Neural progenitor cell (in vitro differentiated cells): Measurements from ENCODE around the gene COG5. TPM values are rescaled to one million over a fixed set of nuclear protein-coding genes. Genes with fewer than 3 reads are reported as not detected.

ENCODE experiments used
- DNase-seq: peaks from one replicate; pipeline ENCODE4 v3.0.0-alpha.2; 2016; ENCODE audit warnings: low spot score
- H2AFZ ChIP-seq: fragments of 200-600 bp; sonication (generic); replicated peaks from 2 replicates; pipeline ENCODE4 v1.6.1; 2016; ENCODE audit warnings: antibody characterized with exemption
- H3F3A ChIP-seq: fragments of 200-600 bp; sonication (generic); 2 replicates; pipeline ENCODE4 v1.6.1; 2016; ENCODE audit warnings: antibody characterized with exemption, low read depth
- H3K27ac ChIP-seq: fragments of 200-600 bp; sonication (generic); 2 replicates; pipeline ENCODE4 v1.5.1; 2016; ENCODE audit warnings: mild to moderate bottlenecking
- H3K27me3 ChIP-seq: fragments of 200-600 bp; sonication (generic); 2 replicates; pipeline ENCODE4 v1.6.1; 2016; ENCODE audit warnings: mild to moderate bottlenecking, moderate library complexity
- H3K36me3 ChIP-seq: fragments of 200-600 bp; sonication (generic); 2 replicates; pipeline ENCODE4 v1.5.1; 2016
- H3K4me1 ChIP-seq: fragments of 200-600 bp; sonication (generic); 2 replicates; pipeline ENCODE4 v1.6.1; 2016; ENCODE audit warnings: mixed run types
- H3K4me2 ChIP-seq: fragments of 200-600 bp; sonication (generic); 2 replicates; pipeline ENCODE4 v1.6.1; 2016
- H3K4me3 ChIP-seq: fragments of 200-600 bp; sonication (generic); 2 replicates; pipeline ENCODE4 v1.5.1; 2016
- H3K79me2 ChIP-seq: fragments of 200-600 bp; sonication (generic); 2 replicates; pipeline ENCODE4 v1.6.1; 2016; ENCODE audit warnings: low read depth
- H3K9ac ChIP-seq: fragments of 200-600 bp; sonication (generic); 2 replicates; pipeline ENCODE4 v1.6.1; 2016
- H3K9me3 ChIP-seq: fragments of 200-600 bp; sonication (generic); 2 replicates; pipeline ENCODE4 v1.5.1; 2016; ENCODE audit warnings: low read depth
- H4K20me1 ChIP-seq: fragments of 200-600 bp; sonication (generic); 2 replicates; pipeline ENCODE4 v1.6.1; 2016; ENCODE audit warnings: low read depth
- H3K27ac Mint-ChIP-seq: 3 replicates; pipeline ENCODE4 v1.8.0; 2021; ENCODE audit warnings: mixed read lengths
- H3K27me3 Mint-ChIP-seq: 2 replicates; pipeline ENCODE4 v1.8.0; 2022; ENCODE audit warnings: low read depth, mild to moderate bottlenecking, inconsistent platforms, moderate library complexity, mixed read lengths; ENCODE audit not compliant: insufficient read depth
- H3K36me3 Mint-ChIP-seq: 3 replicates; pipeline ENCODE4 v1.8.0; 2021; ENCODE audit warnings: mixed read lengths
- H3K4me1 Mint-ChIP-seq: 3 replicates; pipeline ENCODE4 v1.8.0; 2021; ENCODE audit warnings: mixed read lengths
- H3K4me3 Mint-ChIP-seq: 3 replicates; pipeline ENCODE4 v1.8.0; 2021; ENCODE audit warnings: mild to moderate bottlenecking, moderate library complexity, mixed read lengths
- H3K9me3 Mint-ChIP-seq: 3 replicates; pipeline ENCODE4 v1.8.0; 2020; ENCODE audit warnings: mixed read lengths
- CTCF ChIP-seq: fragments of 200-600 bp; sonication (generic); IDR thresholded peaks from 2 replicates; pipeline ENCODE4 v1.5.1; 2017; ENCODE audit warnings: antibody characterized with exemption, mild to moderate bottlenecking
- EZH2 ChIP-seq: fragments of 200-600 bp; sonication (generic); IDR thresholded peaks from 2 replicates; pipeline ENCODE4 v1.6.1; 2017; ENCODE audit warnings: antibody characterized with exemption, mild to moderate bottlenecking, moderate library complexity
- EZH2phosphoT487 ChIP-seq: fragments of 200-600 bp; sonication (generic); IDR thresholded peaks from 2 replicates; pipeline ENCODE4 v1.6.1; 2017; ENCODE audit warnings: antibody characterized with exemption
- total RNA-seq: library from RNA; depleted of rRNA; stranded (reverse); fragments of >200 nt; gene quantifications from 2 replicates; pipeline ENCODE4 v1.2.3, GENCODE V29; 2015; ENCODE audit warnings: low replicate concordance

The COG5 gene
- total RNA-seq, 1 donor from 2014 or later = 90.5 TPM

GRCh38 chr7:107233174-107233573, 330.5 kb downstream of the COG5 start:
- DNase-seq = no peak
- H3K4me2 ChIP-seq = no peak overlapping the region

GRCh38 chr7:107232568-107233090, 331.1 kb downstream of the COG5 start:
- peaks cover 2% of the 10 kb centered on the region for H3K27me3 Mint-ChIP-seq
- Histone ChIP-seq H3K9me3 (no peaks in the 10 kb centered on the region), H3K4me1 (no peaks in the 10 kb centered on the region), H2AFZ (no peak overlapping the region), H3K4me3 (no peak overlapping the region), H3K27me3 (no peaks in the 10 kb centered on the region), H4K20me1 (no peaks in the 10 kb centered on the region), H3K36me3 (no peaks in the 10 kb centered on the region), H3K79me2 (no peaks in the 10 kb centered on the region), H3K27ac (no peak overlapping the region), H3K4me2 (no peak overlapping the region), H3F3A (no peaks in the 10 kb centered on the region), H3K9ac (no peak overlapping the region)
- peaks cover 2% of the 10 kb centered on the region for H3K36me3 Mint-ChIP-seq
- no peaks in the 10 kb centered on the region for H3K4me1 Mint-ChIP-seq
- no peaks in the 10 kb centered on the region for H3K9me3 Mint-ChIP-seq
- no peak for TF ChIP-seq CTCF
- no peak for TF ChIP-seq EZH2
- TF ChIP-seq EZH2phosphoT487 = no peak
- H3K27ac Mint-ChIP-seq = no peak overlapping the region
- no peak overlapping the region for H3K4me3 Mint-ChIP-seq
- peak; percentile 27 for DNase-seq

More at GRCh38 chr7:107233174-107233573, 330.5 kb downstream of the COG5 start:
- TF ChIP-seq EZH2phosphoT487 (no peak), CTCF (no peak), EZH2 (no peak)
- Histone ChIP-seq H3K36me3 (no peaks in the 10 kb centered on the region), H3K4me1 (no peaks in the 10 kb centered on the region), H3K27ac (no peak overlapping the region), H3K27me3 (no peaks in the 10 kb centered on the region), H3K9me3 (no peaks in the 10 kb centered on the region), H3K9ac (no peak overlapping the region), H3K4me3 (no peak overlapping the region), H2AFZ (no peak overlapping the region), H4K20me1 (no peaks in the 10 kb centered on the region), H3K79me2 (no peaks in the 10 kb centered on the region), H3F3A (no peaks in the 10 kb centered on the region)
- Mint-ChIP-seq H3K36me3 (peaks cover 2% of the 10 kb centered on the region), H3K4me3 (no peak overlapping the region), H3K27ac (no peak overlapping the region), H3K9me3 (no peaks in the 10 kb centered on the region), H3K27me3 (peaks cover 2% of the 10 kb centered on the region), H3K4me1 (no peaks in the 10 kb centered on the region)

- Histone ChIP-seq H3K4me3 (no peak overlapping the region), H3K4me2 (no peak overlapping the region), H2AFZ (no peak overlapping the region), H3F3A (no peaks in the 10 kb centered on the region), H3K79me2 (no peaks in the 10 kb centered on the region), H3K9ac (no peak overlapping the region), H3K9me3 (no peaks in the 10 kb centered on the region), H3K36me3 (no peaks in the 10 kb centered on the region), H3K4me1 (no peaks in the 10 kb centered on the region), H3K27me3 (no peaks in the 10 kb centered on the region), H3K27ac (no peak overlapping the region), H4K20me1 (no peaks in the 10 kb centered on the region)
- no peak for TF ChIP-seq EZH2
- TF ChIP-seq EZH2phosphoT487 = no peak
- no peak for TF ChIP-seq CTCF
- Mint-ChIP-seq H3K27me3 (peaks cover 2% of the 10 kb centered on the region), H3K9me3 (no peaks in the 10 kb centered on the region), H3K4me3 (no peak overlapping the region), H3K36me3 (peaks cover 2% of the 10 kb centered on the region), H3K4me1 (no peaks in the 10 kb centered on the region), H3K27ac (no peak overlapping the region)
- no peak for DNase-seq
Measured at GRCh38 chr7:107230334-107230733, 333.4 kb downstream of the COG5 start.
